Measurements from ENCODE around the gene SMG6.
A peak's percentile ranks its signal among the peaks of the same experiment; 100 is the strongest.

Gene SMG6

GRCh38 chr17:2027528-2028233, 275.9 kb downstream of the SMG6 start:
- no peak overlapping the region for H3K9ac ChIP-seq (ENCODE audit: low read depth, low read length)
- H3K9me3 ChIP-seq (ENCODE audit: control insufficient read depth, insufficient read depth, low read length), result no peaks in the 10 kb centered on the region
- peaks cover 5% of the 10 kb centered on the region; the same call in 1 of the 2 replicates for H3K4me1 ChIP-seq (ENCODE audit: insufficient read depth, low read length)

GRCh38 chr17:2025622-2026309, 277.8 kb downstream of the SMG6 start:
- H3K36me3 ChIP-seq (ENCODE audit: insufficient read depth, low read length), result no peaks in the 10 kb centered on the region
- peaks cover 5% of the 10 kb centered on the region; the same call in 1 of the 2 replicates for H3K4me1 ChIP-seq (ENCODE audit: insufficient read depth, low read length)
- no peaks in the 10 kb centered on the region for H3K9me3 ChIP-seq (ENCODE audit: control insufficient read depth, insufficient read depth, low read length)
- peak overlapping the region; percentile 58; the same call in 1 of the 2 replicates for H3K9ac ChIP-seq (ENCODE audit: low read depth, low read length)

More at GRCh38 chr17:2027528-2028233, 275.9 kb downstream of the SMG6 start:
- H3K36me3 ChIP-seq (ENCODE audit: insufficient read depth, low read length), result no peaks in the 10 kb centered on the region

- H3K9ac ChIP-seq (ENCODE audit: low read depth, low read length), result peak within 1 kb of the TSS; percentile 58
- H3K36me3 ChIP-seq (ENCODE audit: insufficient read depth, low read length), result no peaks in the 10 kb centered on the region
- no peaks in the 10 kb centered on the region for H3K9me3 ChIP-seq (ENCODE audit: control insufficient read depth, insufficient read depth, low read length)
- peaks cover 5% of the 10 kb centered on the region; the same call in 1 of the 2 replicates for H3K4me1 ChIP-seq (ENCODE audit: insufficient read depth, low read length)
Observed at GRCh38 chr17:2025220-2025621, 278.4 kb downstream of the SMG6 start, which contains the start of gene RTN4RL1. Gene RTN4RL1 (minus strand): TSS chr17:2025334. CDS start chr17:2024865, 469 bp downstream.

- no peaks in the 10 kb centered on the region for H3K36me3 ChIP-seq (ENCODE audit: insufficient read depth, low read length)
- no peaks in the 10 kb centered on the region for H3K9me3 ChIP-seq (ENCODE audit: control insufficient read depth, insufficient read depth, low read length)
- peak overlapping the region; percentile 58 for H3K9ac ChIP-seq (ENCODE audit: low read depth, low read length)
- peaks cover 5% of the 10 kb centered on the region; the same call in 1 of the 2 replicates for H3K4me1 ChIP-seq (ENCODE audit: insufficient read depth, low read length)
Observed at GRCh38 chr17:2024572-2025219, 278.9 kb downstream of the SMG6 start.

GRCh38 chr17:2023692-2024571, 279.7 kb downstream of the SMG6 start:
- Histone ChIP-seq H3K36me3 (ENCODE audit: insufficient read depth, low read length) (no peaks in the 10 kb centered on the region), H3K4me1 (ENCODE audit: insufficient read depth, low read length) (peaks cover 5% of the 10 kb centered on the region; the same call in 1 of the 2 replicates), H3K9ac (ENCODE audit: low read depth, low read length) (peak overlapping the region; percentile 58), H3K9me3 (ENCODE audit: control insufficient read depth, insufficient read depth, low read length) (no peaks in the 10 kb centered on the region)

- Histone ChIP-seq H3K9me3 (ENCODE audit: control insufficient read depth, insufficient read depth, low read length) (no peaks in the 10 kb centered on the region), H3K4me1 (ENCODE audit: insufficient read depth, low read length) (peaks cover 5% of the 10 kb centered on the region; the same call in 1 of the 2 replicates), H3K9ac (ENCODE audit: low read depth, low read length) (no peak overlapping the region), H3K36me3 (ENCODE audit: insufficient read depth, low read length) (no peaks in the 10 kb centered on the region)
Observed at GRCh38 chr17:2023256-2023655, 280.3 kb downstream of the SMG6 start.

GRCh38 chr17:2022647-2023240, 280.8 kb downstream of the SMG6 start:
- no peaks in the 10 kb centered on the region for H3K9me3 ChIP-seq (ENCODE audit: control insufficient read depth, insufficient read depth, low read length)
- H3K9ac ChIP-seq (ENCODE audit: low read depth, low read length), result no peak overlapping the region
- peaks cover 5% of the 10 kb centered on the region; the same call in 1 of the 2 replicates for H3K4me1 ChIP-seq (ENCODE audit: insufficient read depth, low read length)
- no peaks in the 10 kb centered on the region for H3K36me3 ChIP-seq (ENCODE audit: insufficient read depth, low read length)

GRCh38 chr17:2020721-2021120, 282.9 kb downstream of the SMG6 start:
- H3K9ac ChIP-seq (ENCODE audit: low read depth, low read length), result no peak overlapping the region
- no peaks in the 10 kb centered on the region for H3K36me3 ChIP-seq (ENCODE audit: insufficient read depth, low read length)
- H3K9me3 ChIP-seq (ENCODE audit: control insufficient read depth, insufficient read depth, low read length), result no peaks in the 10 kb centered on the region
- peaks cover 5% of the 10 kb centered on the region; the same call in 1 of the 2 replicates for H3K4me1 ChIP-seq (ENCODE audit: insufficient read depth, low read length)

GRCh38 chr17:2019723-2020122, 283.9 kb downstream of the SMG6 start:
- peaks cover 5% of the 10 kb centered on the region; the same call in 1 of the 2 replicates for H3K4me1 ChIP-seq (ENCODE audit: insufficient read depth, low read length)
- no peaks in the 10 kb centered on the region for H3K9me3 ChIP-seq (ENCODE audit: control insufficient read depth, insufficient read depth, low read length)
- no peak overlapping the region for H3K9ac ChIP-seq (ENCODE audit: low read depth, low read length)
- no peaks in the 10 kb centered on the region for H3K36me3 ChIP-seq (ENCODE audit: insufficient read depth, low read length)

- no peak overlapping the region for H3K9ac ChIP-seq (ENCODE audit: low read depth, low read length)
- no peaks in the 10 kb centered on the region for H3K9me3 ChIP-seq (ENCODE audit: control insufficient read depth, insufficient read depth, low read length)
- H3K36me3 ChIP-seq (ENCODE audit: insufficient read depth, low read length), result no peaks in the 10 kb centered on the region
- peaks cover 5% of the 10 kb centered on the region; the same call in 1 of the 2 replicates for H3K4me1 ChIP-seq (ENCODE audit: insufficient read depth, low read length)
Observed at GRCh38 chr17:2018716-2019510, 284.7 kb downstream of the SMG6 start.

- no peaks in the 10 kb centered on the region for H3K4me1 ChIP-seq (ENCODE audit: insufficient read depth, low read length)
- no peaks in the 10 kb centered on the region for H3K36me3 ChIP-seq (ENCODE audit: insufficient read depth, low read length)
- no peak overlapping the region for H3K9ac ChIP-seq (ENCODE audit: low read depth, low read length)
- H3K9me3 ChIP-seq (ENCODE audit: control insufficient read depth, insufficient read depth, low read length), result no peaks in the 10 kb centered on the region
Observed at GRCh38 chr17:2017274-2017941, 286.2 kb downstream of the SMG6 start.

- Histone ChIP-seq H3K9ac (ENCODE audit: low read depth, low read length) (no peak overlapping the region), H3K9me3 (ENCODE audit: control insufficient read depth, insufficient read depth, low read length) (no peaks in the 10 kb centered on the region), H3K4me1 (ENCODE audit: insufficient read depth, low read length) (peaks cover under 1% of the 10 kb centered on the region; the same call in 1 of the 2 replicates), H3K36me3 (ENCODE audit: insufficient read depth, low read length) (no peaks in the 10 kb centered on the region)
Observed at GRCh38 chr17:2016494-2016893, 287.1 kb downstream of the SMG6 start.

Data from ES-I3 (cell line).